K562 (cell line): ENCODE data around the gene CLIP2. TPM values are rescaled to one million over a fixed set of nuclear protein-coding genes. Genes with fewer than 3 reads are reported as not detected.

Experiments used
- C11orf30 ChIP-seq: fragments of 450-650 bp; IDR thresholded peaks from 2 replicates; pipeline ENCODE4 v1.6.1; 2016; ENCODE audit warnings: low read depth, mild to moderate bottlenecking
- CBX1 ChIP-seq: sonication (generic); IDR thresholded peaks from 2 replicates; pipeline ENCODE4 v1.6.1; 2016; ENCODE audit warnings: antibody characterized with exemption, low read depth, mild to moderate bottlenecking
- CLOCK ChIP-seq: fragments of 250-450 bp; sonication (Bioruptor Pico); IDR thresholded peaks from 2 replicates; pipeline ENCODE4 v1.4.0; 2020; ENCODE audit warnings: mild to moderate bottlenecking, moderate library complexity, borderline replicate concordance
- ESRRA ChIP-seq: fragments of 450-650 bp; IDR thresholded peaks from 2 replicates; pipeline ENCODE4 v1.6.1; 2014; ENCODE audit warnings: low read depth, mild to moderate bottlenecking, moderate library complexity, borderline replicate concordance
- FOXJ2 ChIP-seq: fragments of 200-800 bp; sonication (Bioruptor generic); IDR thresholded peaks from 2 replicates; pipeline ENCODE4 v1.6.1; 2016; ENCODE audit warnings: missing genetic modification characterization, missing compliant biosample characterization
- HSF4 ChIP-seq: fragments of 250-450 bp; sonication (Bioruptor Pico); IDR thresholded peaks from 2 replicates; pipeline ENCODE4 v2.1.2; 2022; ENCODE audit warnings: mild to moderate bottlenecking, moderate library complexity, borderline replicate concordance
- ID3 ChIP-seq, 2 experiments: fragments of 250-450 bp in 1 of 2; fragments of 450-650 bp in 1 of 2; sonication (Bioruptor Pico) in 1 of 2; IDR thresholded peaks; 2 replicates each; pipeline versions ENCODE4 v1.6.1 to v1.8.0; 2016 to 2021; ENCODE audit warnings: mild to moderate bottlenecking in 2 of 2, moderate library complexity in 2 of 2, missing compliant biosample characterization in 1 of 2, missing genetic modification characterization in 1 of 2
- KLF16 ChIP-seq: IDR thresholded peaks from 2 replicates; pipeline ENCODE4 v1.6.1; 2016; ENCODE audit warnings: antibody characterized with exemption
- PTBP1 ChIP-seq: fragments of 200-400 bp; formaldehyde crosslinking; IDR thresholded peaks from 2 replicates; pipeline ENCODE4 v1.6.1; 2017; ENCODE audit warnings: low read depth, low read length
- RB1 ChIP-seq: fragments of 450-650 bp; IDR thresholded peaks from 2 replicates; pipeline ENCODE4 v1.6.1; 2017; ENCODE audit warnings: low read depth, mild to moderate bottlenecking
- SRSF7 ChIP-seq: fragments of 200-400 bp; formaldehyde crosslinking; optimal IDR thresholded peaks from 2 replicates; pipeline ENCODE3; 2017; ENCODE audit warnings: mild to moderate bottlenecking, low read depth, low read length
- TBP ChIP-seq: optimal IDR thresholded peaks from 2 replicates; pipeline ENCODE3; 2011; ENCODE audit warnings: low read depth, low read length, improper control_type of control experiment
- ZNF830 ChIP-seq: fragments of 250-450 bp; sonication (Bioruptor Pico); IDR thresholded peaks from 2 replicates; pipeline ENCODE4 v1.5.0; 2021; ENCODE audit warnings: mild to moderate bottlenecking
- polyA plus RNA-seq, 8 experiments: library from polyadenylated mRNA; depleted of rRNA in 4 of 8; stranded (reverse) in 5 of 8; unstranded in 3 of 8; fragments of >200 nt; fragmentation: Nextera tagmentation in 2 of 8; fragmentation: Illumina TruSeq in 1 of 8; extraction: Ambion mirVana in 2 of 8; extraction: Trizol in 1 of 8; gene quantifications; 2 replicates each; pipeline versions ENCODE4 v1.2.1 to v1.2.3, GENCODE V29; 2011 to 2014; ENCODE audit warnings: inconsistent platforms in 1 of 8, missing spikeins in 1 of 8
- total RNA-seq, 7 experiments: library from RNA; depleted of rRNA in 6 of 7; stranded (reverse); fragments of >200 nt in 6 of 7; fragmentation: Illumina TruSeq in 2 of 7; extraction: Trizol in 2 of 7; gene quantifications; 2 replicates each; pipeline versions ENCODE4 v1.2.1 to v1.2.3, GENCODE V29; 2011 to 2021; ENCODE audit warnings: low replicate concordance in 1 of 7
- TF ChIP-seq, protein P1 (sequence below), 2 experiments: fragments of 450-650 bp in 1 of 2; sonication (generic) in 1 of 2; formaldehyde crosslinking; conservative IDR thresholded peaks; 2 replicates each; pipeline versions ENCODE4 v1.4.0 to v1.8.1; 2020 to 2022; ENCODE audit warnings: mild to moderate bottlenecking in 1 of 2, missing genetic modification reagents in 1 of 2
- TF ChIP-seq, protein P2 (sequence below), 3 experiments: fragments of 200-800 bp in 1 of 3; sonication (Bioruptor generic) in 1 of 3; sonication (generic) in 1 of 3; formaldehyde crosslinking in 1 of 3; IDR thresholded peaks; 2 replicates each; pipeline versions ENCODE4 v1.6.1 to v1.8.0; 2016 to 2022; ENCODE audit warnings: mild to moderate bottlenecking in 2 of 3, missing compliant biosample characterization in 2 of 3, missing genetic modification characterization in 2 of 3, missing genetic modification reagents in 1 of 3
- TF ChIP-seq, protein P3 (sequence below), 2 experiments: IDR thresholded peaks; 2 replicates each; pipeline ENCODE4 v1.6.1; 2011; ENCODE audit warnings: borderline replicate concordance in 1 of 2, control low read depth in 1 of 2, low read depth in 1 of 2, low read length in 1 of 2, mild to moderate bottlenecking in 1 of 2, mixed read lengths in 1 of 2, moderate library complexity in 1 of 2; ENCODE audit not compliant: insufficient read depth in 1 of 2, insufficient read length in 1 of 2, poor library complexity in 1 of 2, severe bottlenecking in 1 of 2; ENCODE audit errors: extremely low read depth in 1 of 2
- TF ChIP-seq, protein P4 (sequence below): sonication (generic); formaldehyde crosslinking; IDR thresholded peaks from 2 replicates; pipeline ENCODE4 v1.8.1; 2023; ENCODE audit warnings: mild to moderate bottlenecking, missing genetic modification reagents

CLIP2 gene
- total and polyA plus RNA-seq, 9 of the 15 experiments (the other 6 are each of a cell fraction or from before 2014, with no cell fraction given): 0.07 to 5.4 (median 2.1) TPM

DNA sequence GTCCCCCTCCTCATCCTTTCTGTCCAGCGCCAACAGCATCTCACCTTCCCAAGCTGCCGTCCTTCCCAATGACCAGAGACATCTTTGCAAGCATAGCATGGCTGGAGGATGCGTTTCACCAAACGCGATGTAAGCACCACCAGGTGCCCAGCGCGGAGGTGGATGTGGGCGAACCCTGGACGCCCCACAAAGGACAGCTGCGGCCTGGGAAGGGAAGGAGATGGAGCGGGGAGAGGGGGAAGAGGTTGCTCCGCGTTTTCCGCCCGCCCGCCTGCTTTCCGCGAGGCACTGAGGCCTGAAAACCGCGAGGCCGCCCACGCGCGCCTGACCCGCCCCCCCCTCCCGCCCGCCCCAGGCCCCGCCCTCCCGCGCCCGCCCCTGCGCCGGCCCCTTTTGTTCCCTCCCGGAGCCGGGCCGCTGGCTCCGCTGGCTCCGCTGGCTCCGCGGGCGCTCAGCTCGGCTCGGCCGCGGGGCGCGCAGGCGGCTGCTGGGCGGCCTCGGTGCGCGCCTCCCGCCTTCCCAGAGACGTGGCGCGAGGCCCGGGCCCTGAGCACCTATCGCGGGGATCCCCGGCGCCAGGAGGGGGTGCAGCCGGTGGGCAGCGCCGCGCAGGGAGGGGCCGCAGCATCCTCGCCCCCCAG is at the start of gene CLIP2 (continued):
- TF ChIP-seq, protein P1, sequence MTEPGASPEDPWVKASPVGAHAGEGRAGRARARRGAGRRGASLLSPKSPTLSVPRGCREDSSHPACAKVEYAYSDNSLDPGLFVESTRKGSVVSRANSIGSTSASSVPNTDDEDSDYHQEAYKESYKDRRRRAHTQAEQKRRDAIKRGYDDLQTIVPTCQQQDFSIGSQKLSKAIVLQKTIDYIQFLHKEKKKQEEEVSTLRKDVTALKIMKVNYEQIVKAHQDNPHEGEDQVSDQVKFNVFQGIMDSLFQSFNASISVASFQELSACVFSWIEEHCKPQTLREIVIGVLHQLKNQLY (CRISPR knock-in tag; conservative IDR thresholded peaks at IDR 0.05): 0 out of 4 replicates have a peak, but pooled peaks of 1 of the 2 experiments have one; percentile 21
- TF ChIP-seq ZNF830 (CRISPR knock-in tag) (no peak), C11orf30 (no peak), FOXJ2 (tag) (no peak), HSF4 (no peak), TBP (peak; percentile 8), ID3 (CRISPR knock-in tag; IDR thresholded peaks at IDR 0.05) (no peak), ID3 (tag; IDR thresholded peaks at IDR 0.05) (no peak), SRSF7 (no peak), KLF16 (no peak), CBX1 (peak; percentile 23; the same call in 1 of the 2 replicates), ESRRA (no peak), RB1 (peak; percentile 84), CLOCK (CRISPR knock-in tag) (no peak), PTBP1 (no peak)
- TF ChIP-seq, protein P2, sequence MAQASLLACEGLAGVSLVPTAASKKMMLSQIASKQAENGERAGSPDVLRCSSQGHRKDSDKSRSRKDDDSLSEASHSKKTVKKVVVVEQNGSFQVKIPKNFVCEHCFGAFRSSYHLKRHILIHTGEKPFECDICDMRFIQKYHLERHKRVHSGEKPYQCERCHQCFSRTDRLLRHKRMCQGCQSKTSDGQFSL (CRISPR knock-in tag; IDR thresholded peaks at IDR 0.05): peak; percentile 80
- TF ChIP-seq, protein P2 (tag; IDR thresholded peaks at IDR 0.05): no peak
- TF ChIP-seq, protein P3, sequence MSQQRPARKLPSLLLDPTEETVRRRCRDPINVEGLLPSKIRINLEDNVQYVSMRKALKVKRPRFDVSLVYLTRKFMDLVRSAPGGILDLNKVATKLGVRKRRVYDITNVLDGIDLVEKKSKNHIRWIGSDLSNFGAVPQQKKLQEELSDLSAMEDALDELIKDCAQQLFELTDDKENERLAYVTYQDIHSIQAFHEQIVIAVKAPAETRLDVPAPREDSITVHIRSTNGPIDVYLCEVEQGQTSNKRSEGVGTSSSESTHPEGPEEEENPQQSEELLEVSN (IDR thresholded peaks at IDR 0.05; ENCODE audit: borderline replicate concordance in 1 of 2, extremely low read depth in 1 of 2, insufficient read depth in 1 of 2, insufficient read length in 1 of 2, low read depth in 1 of 2, low read length in 1 of 2, poor library complexity in 1 of 2, severe bottlenecking in 1 of 2): peak; percentile 88 to 99
- TF ChIP-seq, protein P4, sequence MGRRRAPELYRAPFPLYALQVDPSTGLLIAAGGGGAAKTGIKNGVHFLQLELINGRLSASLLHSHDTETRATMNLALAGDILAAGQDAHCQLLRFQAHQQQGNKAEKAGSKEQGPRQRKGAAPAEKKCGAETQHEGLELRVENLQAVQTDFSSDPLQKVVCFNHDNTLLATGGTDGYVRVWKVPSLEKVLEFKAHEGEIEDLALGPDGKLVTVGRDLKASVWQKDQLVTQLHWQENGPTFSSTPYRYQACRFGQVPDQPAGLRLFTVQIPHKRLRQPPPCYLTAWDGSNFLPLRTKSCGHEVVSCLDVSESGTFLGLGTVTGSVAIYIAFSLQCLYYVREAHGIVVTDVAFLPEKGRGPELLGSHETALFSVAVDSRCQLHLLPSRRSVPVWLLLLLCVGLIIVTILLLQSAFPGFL: no peak
